Parathyroid adenoma (tissue), 2 donors: ENCODE results near the gene KPTN.

ENCODE experiments used
- H2AFZ ChIP-seq: fragments of 300-600 bp; sonication (generic); one replicate; pipeline ENCODE4 v1.7.0; 2017; ENCODE audit warnings: antibody characterized with exemption, mild to moderate bottlenecking
- H3K27ac ChIP-seq: fragments of 300-600 bp; sonication (generic); one replicate; pipeline ENCODE4 v1.7.0; 2017
- H3K27me3 ChIP-seq: fragments of 300-600 bp; sonication (generic); one replicate; pipeline ENCODE4 v1.7.0; 2017; ENCODE audit warnings: low read length; ENCODE audit not compliant: control insufficient read depth, insufficient read depth
- H3K36me3 ChIP-seq: fragments of 300-600 bp; sonication (generic); one replicate; pipeline ENCODE4 v1.7.0; 2017; ENCODE audit warnings: low read length; ENCODE audit not compliant: control insufficient read depth, insufficient read depth
- H3K4me1 ChIP-seq: fragments of 300-600 bp; sonication (generic); one replicate; pipeline ENCODE4 v1.7.0; 2017; ENCODE audit warnings: control low read depth
- H3K4me2 ChIP-seq: fragments of 300-600 bp; sonication (generic); one replicate; pipeline ENCODE4 v1.7.0; 2017; ENCODE audit warnings: low read length
- H3K4me3 ChIP-seq: fragments of 300-600 bp; sonication (generic); one replicate; pipeline ENCODE4 v1.7.0; 2017; ENCODE audit warnings: low read depth, low read length
- H3K79me2 ChIP-seq: fragments of 300-600 bp; sonication (generic); one replicate; pipeline ENCODE4 v1.7.0; 2017; ENCODE audit warnings: control low read depth
- H3K9ac ChIP-seq: fragments of 300-600 bp; sonication (generic); one replicate; pipeline ENCODE4 v1.7.0; 2017; ENCODE audit warnings: mild to moderate bottlenecking
- H3K9me3 ChIP-seq: fragments of 300-600 bp; sonication (generic); one replicate; pipeline ENCODE4 v1.7.0; 2017; ENCODE audit warnings: low read length; ENCODE audit not compliant: control insufficient read depth
- CTCF ChIP-seq: fragments of 300-600 bp; sonication (generic); IDR thresholded peaks from one replicate; pipeline ENCODE4 v1.7.0; 2017; ENCODE audit warnings: antibody characterized with exemption, mild to moderate bottlenecking
- donor health status: primary hyperparathyroidism.

KPTN gene

GRCh38 chr19:47493378-47494210 is 9.6 kb upstream of the KPTN start:
- Histone ChIP-seq H3K4me1 (peaks cover 14% of the 10 kb centered on the region), H3K9me3 (no peaks in the 10 kb centered on the region), H3K4me2 (no peak overlapping the region), H2AFZ (no peak overlapping the region), H3K27me3 (no peaks in the 10 kb centered on the region), H3K4me3 (no peak overlapping the region), H3K27ac (no peak overlapping the region), H3K36me3 (no peaks in the 10 kb centered on the region), H3K9ac (no peak overlapping the region), H3K79me2 (peaks cover 5% of the 10 kb centered on the region)
- TF ChIP-seq CTCF = no peak

- H3K4me1 ChIP-seq = peaks cover 14% of the 10 kb centered on the region
Observed at GRCh38 chr19:47492571-47493377, 8.8 kb upstream of the KPTN start.

GRCh38 chr19:47492137-47492533 is 8.1 kb upstream of the KPTN start:
- Histone ChIP-seq H2AFZ (no peak overlapping the region), H3K4me2 (no peak overlapping the region), H3K27me3 (no peaks in the 10 kb centered on the region), H3K4me3 (no peak overlapping the region), H3K27ac (no peak overlapping the region), H3K36me3 (no peaks in the 10 kb centered on the region), H3K79me2 (peaks cover 5% of the 10 kb centered on the region), H3K4me1 (peaks cover 14% of the 10 kb centered on the region), H3K9me3 (no peaks in the 10 kb centered on the region), H3K9ac (no peak overlapping the region)
- TF ChIP-seq CTCF = no peak

More at GRCh38 chr19:47492571-47493377, 8.8 kb upstream of the KPTN start:
- no peaks in the 10 kb centered on the region for H3K27me3 ChIP-seq
- H3K4me3 ChIP-seq = no peak overlapping the region
- TF ChIP-seq CTCF = no peak
- peaks cover 5% of the 10 kb centered on the region for H3K79me2 ChIP-seq
- no peak overlapping the region for H3K4me2 ChIP-seq
- H3K9ac ChIP-seq = no peak overlapping the region
- H2AFZ ChIP-seq = no peak overlapping the region
- H3K36me3 ChIP-seq = no peaks in the 10 kb centered on the region
- no peaks in the 10 kb centered on the region for H3K9me3 ChIP-seq
- no peak overlapping the region for H3K27ac ChIP-seq

- TF ChIP-seq CTCF = no peak
- no peak overlapping the region for H3K4me3 ChIP-seq
- no peaks in the 10 kb centered on the region for H3K36me3 ChIP-seq
- H3K27me3 ChIP-seq = no peaks in the 10 kb centered on the region
- no peak overlapping the region for H3K27ac ChIP-seq
- no peaks in the 10 kb centered on the region for H3K9me3 ChIP-seq
- H3K79me2 ChIP-seq = peaks cover 5% of the 10 kb centered on the region
- peaks cover 14% of the 10 kb centered on the region for H3K4me1 ChIP-seq
- H3K4me2 ChIP-seq = peak overlapping the region; percentile 21
- no peak overlapping the region for H2AFZ ChIP-seq
- H3K9ac ChIP-seq = no peak overlapping the region
Observed at GRCh38 chr19:47491358-47492136, 7.5 kb upstream of the KPTN start.
